ENCODE results near the gene MGME1. TPM values are rescaled to one million over a fixed set of nuclear protein-coding genes. Genes with fewer than 3 reads are reported as not detected.
A peak's percentile ranks its signal among the peaks of the same experiment; 100 is the strongest.

Gene MGME1
- total and polyA plus RNA-seq, 2 of the 13 experiments (the other 11 are each of a cell fraction or from before 2014, with no cell fraction given): 36.7 to 66.6 TPM

DNA sequence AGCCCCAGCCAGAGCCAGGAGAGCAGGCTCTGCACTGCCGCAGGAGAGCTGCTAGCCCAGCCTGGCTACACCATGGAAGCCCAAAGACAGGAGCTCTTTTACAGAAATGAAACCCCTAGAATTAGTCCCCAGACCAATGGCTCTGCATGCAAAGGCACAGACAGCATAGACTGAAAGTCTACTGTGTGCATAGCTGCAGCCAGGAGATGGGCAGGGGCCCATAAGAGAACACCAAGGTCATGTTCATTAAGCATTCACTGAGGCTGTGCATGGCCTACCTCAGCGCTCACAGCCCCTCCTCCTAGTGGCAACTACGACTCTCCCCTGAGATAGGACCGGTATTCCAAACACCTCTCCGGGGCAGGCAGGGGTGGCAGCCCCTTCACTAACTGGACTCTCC lies 35.1 kb upstream of the MGME1 start:
- in situ Hi-C loops (cut with HindIII; ENCODE audit: extremely low pct_ligation_motif_present, low pct_unique_long_range_greater_than_20kb) (loop anchor here (10.0 kb wide), 1 partner anchor 399 kb away; the partner anchor contains the start of gene BFSP1), intact Hi-C loops (cut with micrococcal nuclease; ENCODE audit: unreplicated experiment) (no loop called here)
- POLR2A ChIA-PET: interaction anchor here (1.4 to 1.8 kb wide), 4 partner anchors 25 to 252 kb away, joined by 4 to 6 read pairs (median 5); partner anchors contain the start of gene RRBP1
- peak; percentile 57 for FAIRE-seq
- Histone ChIP-seq H3K27me3 (ENCODE audit: control insufficient read depth in 1 of 2, insufficient read depth in 2 of 2, low read length in 2 of 2) (peaks cover 10 to 40% of the 10 kb centered on the region in 2 experiments; a peak in 4 of 5 replicates), H3K27ac (ENCODE audit: extremely low read length, insufficient read depth, low read length) (no peak overlapping the region), H3K9ac (ENCODE audit: insufficient read depth, low read depth, low read length) (no peak overlapping the region), H3K4me1 (ENCODE audit: insufficient read depth, low read length) (peaks cover 47% of the 10 kb centered on the region), H3K79me2 (ENCODE audit: insufficient read depth, low read length) (no peaks in the 10 kb centered on the region), H2AFZ (ENCODE audit: low read length) (no peak overlapping the region), H3K4me2 (ENCODE audit: low read depth, low read length) (peak overlapping the region; percentile 13; the same call in 1 of the 2 replicates), H3K9me3 (ENCODE audit: low read length) (peaks cover 9% of the 10 kb centered on the region; the same call in 1 of the 2 replicates), H4K20me1 (ENCODE audit: insufficient read depth, low read length) (no peaks in the 10 kb centered on the region), H3K36me3 (replicated peaks in 1 of 2; ENCODE audit: control insufficient read depth in 1 of 2, insufficient read depth in 2 of 2, low read length in 2 of 2) (no peaks in the 10 kb centered on the region), H3K4me3 (replicated peaks in 1 of 3; ENCODE audit: insufficient read depth in 1 of 3, low read depth in 2 of 3, low read length in 3 of 3) (no peak overlapping the region)
- DNase-seq (ENCODE audit: low spot score): peak; percentile 69
- ATAC-seq: peak; percentile 55
- CTCF ChIA-PET (ENCODE audit: low intra/inter-chr PET ratio, low total read pairs): no interaction called here
- BruUV-seq (replicated peaks): no TSS peak
- 19% methylated on average over 5 of the region's 5 CpGs for WGBS (ENCODE audit: low lambda C conversion rate)
- TF ChIP-seq SP5 (CRISPR knock-in tag; IDR thresholded peaks at IDR 0.05; ENCODE audit: borderline replicate concordance, low read depth): peak; percentile 34; the same call in 1 of the 2 replicates
- no peak for TF ChIP-seq PPARG (CRISPR knock-in tag; conservative IDR thresholded peaks at IDR 0.05)
- no peak for TF ChIP-seq SOX13 (IDR thresholded peaks at IDR 0.05)
- TF ChIP-seq SOX13 (CRISPR knock-in tag; conservative IDR thresholded peaks at IDR 0.05 in 1 of 2, IDR thresholded peaks at IDR 0.05 in 1 of 2): peak in 1 of 2 experiments; percentile 22; a peak in 1 of 4 replicates
- TF ChIP-seq SAFB2 (CRISPR knock-in tag; IDR thresholded peaks at IDR 0.05; ENCODE audit: borderline replicate concordance, low read depth): no peak
- peak; percentile 58; the same call in 1 of the 2 replicates for TF ChIP-seq MTF1 (CRISPR knock-in tag; IDR thresholded peaks at IDR 0.05)
- peak; percentile 62; the same call in 1 of the 2 replicates for TF ChIP-seq SALL1 (CRISPR knock-in tag; IDR thresholded peaks at IDR 0.05)
- TF ChIP-seq, protein P1, sequence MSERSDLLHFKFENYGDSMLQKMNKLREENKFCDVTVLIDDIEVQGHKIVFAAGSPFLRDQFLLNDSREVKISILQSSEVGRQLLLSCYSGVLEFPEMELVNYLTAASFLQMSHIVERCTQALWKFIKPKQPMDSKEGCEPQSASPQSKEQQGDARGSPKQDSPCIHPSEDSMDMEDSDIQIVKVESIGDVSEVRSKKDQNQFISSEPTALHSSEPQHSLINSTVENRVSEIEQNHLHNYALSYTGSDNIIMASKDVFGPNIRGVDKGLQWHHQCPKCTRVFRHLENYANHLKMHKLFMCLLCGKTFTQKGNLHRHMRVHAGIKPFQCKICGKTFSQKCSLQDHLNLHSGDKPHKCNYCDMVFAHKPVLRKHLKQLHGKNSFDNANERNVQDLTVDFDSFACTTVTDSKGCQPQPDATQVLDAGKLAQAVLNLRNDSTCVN (CRISPR knock-in tag; IDR thresholded peaks at IDR 0.05; ENCODE audit: borderline replicate concordance): 0 out of 2 replicates have a peak, but pooled peaks have one; percentile 33
- TF ChIP-seq ZNF652 (CRISPR knock-in tag; IDR thresholded peaks at IDR 0.05; ENCODE audit: borderline replicate concordance, low read depth): no peak
- no peak for TF ChIP-seq LCORL (IDR thresholded peaks at IDR 0.05)
- TF ChIP-seq LCORL (CRISPR knock-in tag; IDR thresholded peaks at IDR 0.05): 0 out of 2 replicates have a peak, but pooled peaks have one; percentile 15
- TF ChIP-seq ZNF367 (CRISPR knock-in tag; IDR thresholded peaks at IDR 0.05; ENCODE audit: borderline replicate concordance): 0 out of 2 replicates have a peak, but pooled peaks have one; percentile 47
- TF ChIP-seq ZBTB7A (CRISPR knock-in tag; IDR thresholded peaks at IDR 0.05): 0 out of 2 replicates have a peak, but pooled peaks have one; percentile 32
- peak; percentile 69 for TF ChIP-seq BCL6 (CRISPR knock-in tag; IDR thresholded peaks at IDR 0.05)
- peak; percentile 40; the same call in 1 of the 2 replicates for TF ChIP-seq RARA (CRISPR knock-in tag; IDR thresholded peaks at IDR 0.05)
- TF ChIP-seq RXRB (CRISPR knock-in tag; IDR thresholded peaks at IDR 0.05; ENCODE audit: borderline replicate concordance): peak; percentile 37; the same call in 1 of the 2 replicates
- TF ChIP-seq, protein P2, sequence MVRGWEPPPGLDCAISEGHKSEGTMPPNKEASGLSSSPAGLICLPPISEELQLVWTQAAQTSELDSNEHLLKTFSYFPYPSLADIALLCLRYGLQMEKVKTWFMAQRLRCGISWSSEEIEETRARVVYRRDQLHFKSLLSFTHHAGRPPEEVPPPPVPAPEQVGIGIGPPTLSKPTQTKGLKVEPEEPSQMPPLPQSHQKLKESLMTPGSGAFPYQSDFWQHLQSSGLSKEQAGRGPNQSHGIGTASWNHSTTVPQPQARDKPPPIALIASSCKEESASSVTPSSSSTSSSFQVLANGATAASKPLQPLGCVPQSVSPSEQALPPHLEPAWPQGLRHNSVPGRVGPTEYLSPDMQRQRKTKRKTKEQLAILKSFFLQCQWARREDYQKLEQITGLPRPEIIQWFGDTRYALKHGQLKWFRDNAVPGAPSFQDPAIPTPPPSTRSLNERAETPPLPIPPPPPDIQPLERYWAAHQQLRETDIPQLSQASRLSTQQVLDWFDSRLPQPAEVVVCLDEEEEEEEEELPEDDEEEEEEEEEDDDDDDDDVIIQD (CRISPR knock-in tag; IDR thresholded peaks at IDR 0.05; ENCODE audit: low read depth): no peak
- 0 out of 2 replicates have a peak, but pooled peaks have one; percentile 42 for TF ChIP-seq ZNF761 (CRISPR knock-in tag; conservative IDR thresholded peaks at IDR 0.05)
- 0 out of 2 replicates have a peak, but pooled peaks have one; percentile 9 for TF ChIP-seq PHF20 (CRISPR knock-in tag; IDR thresholded peaks at IDR 0.05)
- TF ChIP-seq, protein P3, sequence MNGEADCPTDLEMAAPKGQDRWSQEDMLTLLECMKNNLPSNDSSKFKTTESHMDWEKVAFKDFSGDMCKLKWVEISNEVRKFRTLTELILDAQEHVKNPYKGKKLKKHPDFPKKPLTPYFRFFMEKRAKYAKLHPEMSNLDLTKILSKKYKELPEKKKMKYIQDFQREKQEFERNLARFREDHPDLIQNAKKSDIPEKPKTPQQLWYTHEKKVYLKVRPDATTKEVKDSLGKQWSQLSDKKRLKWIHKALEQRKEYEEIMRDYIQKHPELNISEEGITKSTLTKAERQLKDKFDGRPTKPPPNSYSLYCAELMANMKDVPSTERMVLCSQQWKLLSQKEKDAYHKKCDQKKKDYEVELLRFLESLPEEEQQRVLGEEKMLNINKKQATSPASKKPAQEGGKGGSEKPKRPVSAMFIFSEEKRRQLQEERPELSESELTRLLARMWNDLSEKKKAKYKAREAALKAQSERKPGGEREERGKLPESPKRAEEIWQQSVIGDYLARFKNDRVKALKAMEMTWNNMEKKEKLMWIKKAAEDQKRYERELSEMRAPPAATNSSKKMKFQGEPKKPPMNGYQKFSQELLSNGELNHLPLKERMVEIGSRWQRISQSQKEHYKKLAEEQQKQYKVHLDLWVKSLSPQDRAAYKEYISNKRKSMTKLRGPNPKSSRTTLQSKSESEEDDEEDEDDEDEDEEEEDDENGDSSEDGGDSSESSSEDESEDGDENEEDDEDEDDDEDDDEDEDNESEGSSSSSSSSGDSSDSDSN (CRISPR knock-in tag; IDR thresholded peaks at IDR 0.05): peak; percentile 8; the same call in 1 of the 2 replicates
- 0 out of 2 replicates have a peak, but pooled peaks have one; percentile 51 for TF ChIP-seq ZNF766 (CRISPR knock-in tag; IDR thresholded peaks at IDR 0.05; ENCODE audit: borderline replicate concordance)

All from HepG2 (cell line).